HG02885 (cell line): ENCODE data around the gene GRM7.

Experiments used
- ATAC-seq: cut with Tn5 transposase; IDR thresholded peaks from one replicate; pipeline ENCODE4 v1.9.1; 2021; ENCODE audit warnings: mild to moderate bottlenecking; ENCODE audit not compliant: unreplicated experiment, poor library complexity

Gene GRM7

GRCh38 chr3:7106635-7107034 lies 245.7 kb downstream of the GRM7 start:
- no peak for ATAC-seq

DNA sequence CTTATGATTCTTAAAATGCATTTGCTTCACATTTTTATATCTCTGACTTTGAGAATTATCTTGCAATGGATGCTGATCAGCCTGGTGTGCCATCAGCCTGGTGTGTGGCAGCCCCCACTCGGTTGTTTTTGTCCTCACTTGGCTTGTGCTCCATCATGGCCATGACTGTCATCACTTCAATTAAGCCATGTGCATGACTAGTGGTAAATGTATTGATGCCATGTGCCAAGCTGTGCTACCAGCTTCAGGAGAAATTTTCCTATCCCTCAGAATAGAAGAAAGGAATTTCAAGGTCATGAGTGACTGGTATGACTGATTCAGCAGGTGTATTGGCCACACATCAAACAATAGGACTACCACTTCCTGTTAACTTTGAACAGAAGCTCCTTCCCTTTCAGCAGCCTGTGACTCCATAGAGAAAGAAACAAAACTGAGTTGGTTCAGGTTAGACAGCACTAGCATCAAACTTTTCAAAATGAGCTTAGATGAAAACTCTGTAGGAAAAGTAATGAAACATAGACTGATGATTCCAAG lies 251.7 kb downstream of the GRM7 start:
- ATAC-seq, result no peak

GRCh38 chr3:7144697-7145308 lies 283.9 kb downstream of the GRM7 start:
- peak; percentile 74 for ATAC-seq

GRCh38 chr3:7146529-7146928 lies 285.6 kb downstream of the GRM7 start:
- ATAC-seq, result no peak

- no peak for ATAC-seq
Observed at GRCh38 chr3:7158516-7158915, 297.6 kb downstream of the GRM7 start.

GRCh38 chr3:7160689-7161088 lies 299.8 kb downstream of the GRM7 start:
- no peak for ATAC-seq

GRCh38 chr3:7166460-7166859 lies 305.5 kb downstream of the GRM7 start:
- no peak for ATAC-seq

DNA sequence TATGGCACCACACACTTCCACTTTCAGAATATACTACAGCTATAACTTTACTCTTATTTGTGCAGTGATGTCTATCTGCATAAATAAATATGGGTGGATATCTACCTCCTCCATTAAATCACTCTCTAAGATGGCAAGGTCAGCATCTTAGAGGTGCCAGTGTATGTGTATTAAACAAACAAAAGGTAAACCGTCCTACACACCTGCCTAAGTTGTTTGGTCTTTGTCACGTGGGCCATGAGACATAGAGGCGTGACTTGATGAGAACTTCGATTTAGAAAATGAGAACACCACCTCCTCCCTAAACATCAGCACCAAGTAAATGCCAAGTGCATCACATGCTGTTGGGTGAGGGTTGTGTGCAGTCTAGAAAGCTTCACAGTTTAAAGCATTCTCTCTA lies 310.6 kb downstream of the GRM7 start:
- ATAC-seq, result no peak

DNA sequence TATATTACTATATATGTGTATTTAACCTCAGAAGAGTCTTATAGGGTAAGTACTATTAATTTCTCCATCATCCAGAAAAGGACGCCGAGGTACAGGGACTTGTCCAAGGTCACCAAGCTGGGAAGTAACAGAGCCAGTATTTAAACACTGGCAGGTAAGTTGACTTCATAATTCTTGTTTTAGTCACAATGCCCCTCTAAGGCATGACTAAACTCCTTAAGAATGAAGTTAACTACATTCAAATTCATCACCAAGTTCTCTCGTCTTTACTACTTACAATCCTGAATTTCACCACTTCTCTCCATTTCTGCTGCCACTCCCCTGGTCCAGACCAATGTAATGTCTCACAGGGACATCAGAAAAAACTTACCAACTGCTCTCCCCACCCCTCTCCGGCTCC lies 312.1 kb downstream of the GRM7 start:
- ATAC-seq, result no peak

GRCh38 chr3:7188551-7188950 lies 327.6 kb downstream of the GRM7 start:
- ATAC-seq, result no peak

- ATAC-seq, result no peak
Observed at GRCh38 chr3:7190095-7190494, 329.2 kb downstream of the GRM7 start.

DNA sequence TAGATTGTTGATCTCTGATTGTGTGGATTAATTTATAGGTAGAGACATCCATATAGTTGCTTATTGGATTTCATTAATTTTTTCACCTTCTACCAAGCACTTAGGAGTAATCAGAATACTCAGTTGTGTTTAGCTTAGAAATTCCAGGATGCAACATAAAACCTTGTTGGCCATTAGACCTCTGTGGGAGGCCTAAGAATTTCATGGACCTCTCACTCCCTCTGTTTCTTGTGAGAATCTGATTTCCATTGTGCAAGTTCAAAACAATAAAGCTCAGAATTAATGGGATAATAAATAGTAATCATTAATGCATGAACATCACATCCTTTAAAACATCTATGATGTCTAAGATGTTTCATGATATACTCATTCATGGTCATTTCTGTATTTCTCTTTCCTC lies 332.4 kb downstream of the GRM7 start:
- no peak for ATAC-seq

DNA sequence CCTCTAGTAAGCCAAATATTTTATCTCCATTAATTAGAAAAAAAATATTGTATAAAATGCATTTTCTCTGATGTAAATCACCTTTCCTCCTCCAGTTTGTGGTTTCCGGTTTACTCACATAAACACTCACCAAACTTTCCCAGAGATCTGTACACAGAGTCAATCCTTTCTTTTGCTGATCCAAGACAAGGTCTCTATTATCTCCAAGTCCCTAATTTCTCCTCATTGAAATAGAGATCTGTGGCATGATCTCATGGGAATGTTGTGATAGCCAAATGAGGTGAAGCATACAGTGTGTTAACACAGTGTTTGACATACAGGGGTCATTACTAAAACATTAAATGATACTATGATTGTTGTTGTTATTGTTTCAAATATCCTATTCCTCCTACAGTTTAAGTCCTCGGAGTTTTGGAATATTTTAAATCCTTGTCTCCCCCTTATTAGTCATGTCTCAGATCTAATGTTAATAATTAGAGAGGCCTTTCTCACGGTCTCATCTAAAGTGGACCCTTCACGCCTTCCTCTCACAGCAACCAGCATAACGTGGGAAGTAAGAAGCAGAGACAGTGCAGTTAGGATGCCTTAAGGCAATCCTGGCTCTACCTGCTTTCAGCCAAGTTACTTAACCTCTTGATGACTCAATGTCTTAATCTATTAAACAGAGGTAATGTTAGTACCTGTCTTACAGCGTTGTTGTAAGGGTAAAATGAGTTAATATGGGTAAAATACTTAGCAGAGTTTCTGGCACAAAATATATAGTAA lies 333.3 kb downstream of the GRM7 start:
- ATAC-seq, result no peak

- no peak for ATAC-seq
Observed at GRCh38 chr3:7195934-7196333, 335.0 kb downstream of the GRM7 start.

DNA sequence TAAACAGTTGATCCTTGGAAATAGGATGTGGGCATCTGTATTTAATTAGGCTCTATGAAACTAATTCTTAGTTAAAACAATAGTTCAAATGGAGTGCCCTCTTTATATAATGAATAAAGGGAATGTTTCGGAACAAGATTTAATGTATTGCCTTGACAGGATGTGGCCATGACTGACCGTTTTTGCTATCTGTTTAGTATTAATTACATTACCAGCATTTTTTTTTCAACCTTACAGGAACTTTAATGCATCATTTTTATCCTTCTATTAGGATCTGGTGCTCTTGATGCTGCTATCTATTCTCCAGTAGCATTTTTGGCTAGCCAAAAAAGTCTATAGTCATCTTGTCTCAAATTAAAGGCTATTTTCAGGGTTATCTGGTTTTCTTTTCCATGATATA lies 340.9 kb downstream of the GRM7 start:
- no peak for ATAC-seq

- ATAC-seq, result peak; percentile 14
Observed at GRCh38 chr3:7203969-7204847, 343.3 kb downstream of the GRM7 start.

DNA sequence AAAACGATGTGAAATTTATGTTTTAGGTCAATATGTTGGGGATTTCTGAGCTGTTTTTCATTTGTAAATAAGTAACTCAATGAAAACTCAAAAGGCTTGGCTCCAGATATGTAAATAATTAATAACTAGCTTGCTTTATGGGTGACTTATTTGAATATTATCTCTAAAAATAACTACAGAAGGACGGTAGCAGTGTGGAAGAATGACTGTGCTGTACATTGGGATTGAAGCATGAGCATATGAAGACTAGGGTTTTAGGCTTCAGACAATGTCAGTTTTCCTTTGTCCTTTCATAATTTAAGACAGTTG lies 343.9 kb downstream of the GRM7 start:
- ATAC-seq, result peak; percentile 22

DNA sequence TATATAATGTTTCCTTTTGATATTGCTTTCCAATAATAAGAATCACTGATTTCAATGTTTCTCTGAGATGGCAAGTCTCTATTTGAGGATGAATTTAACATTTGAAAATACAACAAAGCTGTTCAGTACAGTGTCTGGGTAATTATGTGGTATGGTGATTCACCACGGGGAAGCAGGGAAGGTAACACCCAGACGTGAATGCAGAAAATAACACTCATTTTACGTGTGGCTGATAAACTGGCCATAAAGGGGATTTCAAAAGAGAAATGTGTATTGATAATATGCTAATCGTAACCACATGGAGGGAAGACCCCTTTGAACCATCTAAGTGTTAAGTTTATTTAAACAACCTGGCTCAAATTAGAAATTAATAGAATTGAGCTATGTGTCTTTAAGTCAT lies 344.6 kb downstream of the GRM7 start:
- peak; percentile 38 for ATAC-seq

DNA sequence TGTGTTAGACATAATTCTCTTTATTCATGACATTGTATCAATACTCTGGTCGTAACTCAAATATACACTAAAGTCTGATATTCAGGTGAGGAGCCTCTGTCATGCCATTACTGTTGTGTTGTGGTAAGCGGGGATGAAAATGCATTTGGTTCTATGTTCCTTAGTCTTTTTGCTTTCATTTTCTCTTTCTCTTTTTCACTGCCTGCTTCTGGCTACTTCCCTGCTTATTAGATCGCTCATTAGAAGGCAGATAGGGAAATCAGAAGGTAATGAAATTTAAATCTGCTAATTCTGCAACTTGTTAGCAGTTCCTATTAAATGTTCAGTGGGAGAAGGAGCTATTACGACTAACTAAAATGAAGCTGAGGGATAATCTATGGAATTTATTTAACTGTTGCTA lies 345.0 kb downstream of the GRM7 start:
- peak; percentile 70 for ATAC-seq

DNA sequence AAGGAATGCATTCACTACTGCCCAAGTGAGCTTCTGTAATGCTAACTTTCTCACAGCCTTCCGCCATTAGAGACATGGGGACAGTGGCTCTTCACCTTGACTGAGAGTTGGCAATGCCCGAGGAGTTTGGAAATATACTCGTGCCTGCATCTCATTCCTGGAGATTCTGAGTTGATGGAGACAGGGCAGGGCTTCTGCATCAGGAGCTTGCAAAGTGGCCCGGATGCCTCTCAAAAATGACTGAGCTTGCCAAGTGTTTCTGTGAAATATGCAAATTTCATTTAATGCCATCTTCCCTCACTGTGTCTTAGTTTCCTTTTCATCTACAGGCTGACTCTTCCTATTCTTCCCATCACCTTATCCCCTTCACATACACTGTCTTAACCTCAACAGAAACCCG lies 346.2 kb downstream of the GRM7 start:
- ATAC-seq, result no peak

DNA sequence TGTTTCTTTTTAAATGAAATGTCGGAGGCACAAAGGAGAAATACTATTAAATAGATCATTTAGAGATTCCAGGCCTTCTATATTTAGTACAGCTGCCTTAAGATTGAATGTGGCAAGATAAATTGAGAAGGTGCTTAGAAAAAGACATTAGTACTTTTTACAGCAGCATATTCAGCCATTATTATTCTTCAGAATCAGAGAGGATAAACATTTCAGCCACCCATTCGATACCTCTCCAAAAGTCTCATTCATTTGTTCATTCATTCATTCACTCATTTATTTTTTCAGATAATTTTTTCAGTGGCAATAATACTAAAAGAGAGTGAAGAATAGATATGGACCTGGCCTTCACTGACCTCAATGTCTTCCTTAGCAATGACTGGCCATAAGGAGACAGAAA lies 347.0 kb downstream of the GRM7 start:
- ATAC-seq, result no peak
